ENCODE results near the gene PHYKPL. TPM values are rescaled to one million over a fixed set of nuclear protein-coding genes. Genes with fewer than 3 reads are reported as not detected.

PHYKPL gene
- total RNA-seq, 1 experiment from 2014 or later: 14.1 TPM

DNA sequence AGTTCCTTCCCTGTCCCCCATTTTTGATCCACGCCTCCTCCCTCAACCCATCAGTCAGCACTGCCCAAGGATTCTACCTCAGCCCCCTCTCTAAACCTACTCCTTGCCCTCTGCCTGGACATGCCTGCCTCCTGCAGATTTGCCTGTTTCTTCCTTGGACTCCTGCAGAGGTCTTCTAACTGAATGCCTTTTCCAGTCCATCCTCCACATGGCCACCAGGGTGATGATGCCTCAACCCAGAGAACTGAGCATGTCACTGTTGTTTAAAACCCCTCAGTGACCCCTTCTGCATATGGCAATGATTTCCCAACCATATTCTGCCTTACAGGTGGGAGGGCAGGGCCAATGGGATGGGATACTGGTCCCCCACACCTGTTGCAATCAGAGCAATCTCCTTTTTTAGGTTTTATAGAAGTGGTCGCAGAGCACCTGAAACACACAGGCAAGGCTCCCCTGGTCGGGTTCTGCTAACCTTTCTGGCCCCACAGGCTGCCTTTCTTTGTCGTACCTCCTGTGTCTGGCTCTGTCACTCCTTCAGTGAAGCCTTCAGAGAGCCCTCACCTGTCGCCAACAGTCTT is 9.3 kb downstream of the PHYKPL start:
- DNase-seq (ENCODE audit: low read depth): no peak

DNA sequence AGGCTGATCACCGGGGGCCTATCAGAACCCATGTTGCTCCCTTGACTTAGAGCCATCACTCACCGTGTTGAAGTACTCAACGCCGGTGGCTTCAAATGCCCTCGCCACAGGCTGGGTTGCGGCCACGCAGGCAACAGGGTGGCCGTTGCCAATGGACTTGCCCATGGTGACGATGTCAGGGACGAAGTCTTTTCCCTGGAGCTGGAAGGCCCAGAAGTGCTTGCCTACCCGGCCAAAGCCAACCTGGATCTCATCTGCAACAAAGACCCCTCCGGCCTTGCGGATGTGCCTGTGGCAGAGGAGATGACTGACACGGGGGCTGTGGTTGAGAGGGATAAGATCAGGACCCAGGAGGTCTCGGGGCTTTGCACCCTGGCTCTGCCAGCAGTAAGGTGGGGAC is 10.3 kb downstream of the PHYKPL start:
- no peak for DNase-seq (ENCODE audit: low read depth)

DNA sequence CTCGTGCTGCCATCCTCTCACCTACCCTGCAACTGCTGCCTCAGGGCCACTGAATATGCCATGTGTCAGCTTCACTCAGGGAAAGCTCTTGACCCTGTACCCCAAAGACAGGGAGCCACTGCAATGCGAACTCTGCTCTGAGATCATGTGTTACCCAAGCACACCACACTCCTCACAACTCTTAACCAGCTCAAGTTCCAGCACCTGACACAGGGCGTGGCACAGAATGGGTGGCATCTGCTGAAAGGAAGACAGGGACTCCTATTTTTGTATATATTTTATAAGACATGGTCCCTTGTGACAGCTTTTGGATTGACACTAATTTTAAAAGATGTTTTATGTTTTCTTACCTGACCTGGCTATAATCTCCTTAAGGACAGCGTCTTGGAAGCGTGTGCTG is 10.7 kb downstream of the PHYKPL start:
- DNase-seq (ENCODE audit: low read depth): no peak

DNA sequence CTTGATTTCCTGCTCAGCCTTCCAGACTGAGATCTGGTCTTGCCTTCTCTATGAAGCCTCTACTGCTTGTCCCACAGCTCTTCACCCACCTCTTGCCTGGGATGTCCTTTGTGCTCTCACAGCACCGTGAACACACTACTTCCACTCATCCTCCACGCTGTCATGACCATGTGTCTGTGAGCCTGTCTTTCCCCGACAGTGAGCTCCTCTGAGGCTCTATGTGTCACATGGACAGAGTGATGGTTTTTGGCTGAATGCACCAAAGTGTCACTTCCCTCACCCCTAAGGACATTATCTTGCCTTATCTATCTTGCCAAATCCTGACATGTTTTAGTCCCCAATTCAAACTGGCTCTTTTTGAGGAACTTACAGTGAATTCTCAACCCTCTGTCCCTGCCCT is 11.3 kb downstream of the PHYKPL start:
- DNase-seq (ENCODE audit: low read depth): no peak

DNA sequence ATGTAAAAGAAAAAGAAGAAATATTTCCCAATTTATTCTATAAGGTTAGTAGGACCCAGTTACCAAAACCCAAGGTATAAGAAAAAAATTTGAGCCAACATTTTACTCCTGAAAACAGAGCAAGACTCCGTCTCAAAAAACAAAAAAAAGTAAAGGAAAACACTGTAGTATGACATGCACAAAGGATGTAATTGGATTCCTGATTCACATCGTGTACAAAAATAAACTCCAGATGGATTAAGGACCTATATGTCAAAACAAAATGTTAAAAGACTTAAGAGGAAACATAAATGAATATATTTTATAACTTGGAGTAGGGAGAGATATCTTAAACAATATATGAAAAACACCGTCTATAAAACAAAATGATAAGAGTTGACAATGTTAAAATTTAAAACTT is 13.8 kb downstream of the PHYKPL start:
- no peak for DNase-seq (ENCODE audit: low read depth)

DNA sequence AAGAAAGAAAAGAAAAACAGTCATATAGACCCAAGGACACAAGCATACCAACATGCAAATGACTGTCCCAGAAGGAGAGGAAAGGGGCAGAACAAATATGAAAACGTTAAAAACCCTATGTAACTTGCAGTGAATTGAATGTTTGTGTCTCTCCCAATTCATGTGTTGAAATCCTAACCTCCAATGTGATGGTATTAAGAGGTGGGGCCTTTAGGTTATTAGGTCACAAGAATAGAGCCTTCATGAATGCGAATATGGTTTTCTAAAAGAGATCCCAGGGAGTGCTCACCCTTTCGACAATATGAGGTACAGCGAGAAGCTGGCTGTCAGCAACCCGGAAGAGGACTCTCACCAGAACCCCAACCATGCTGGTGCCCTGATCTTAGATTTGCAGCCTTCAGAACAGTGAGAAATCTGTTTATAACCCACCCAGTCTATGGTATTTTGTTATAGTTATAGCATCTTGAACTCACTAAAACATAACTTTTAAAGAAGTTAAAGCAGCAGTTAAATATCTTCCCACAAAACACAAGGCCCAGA is 14.3 kb downstream of the PHYKPL start:
- DNase-seq (ENCODE audit: low read depth): no peak

DNA sequence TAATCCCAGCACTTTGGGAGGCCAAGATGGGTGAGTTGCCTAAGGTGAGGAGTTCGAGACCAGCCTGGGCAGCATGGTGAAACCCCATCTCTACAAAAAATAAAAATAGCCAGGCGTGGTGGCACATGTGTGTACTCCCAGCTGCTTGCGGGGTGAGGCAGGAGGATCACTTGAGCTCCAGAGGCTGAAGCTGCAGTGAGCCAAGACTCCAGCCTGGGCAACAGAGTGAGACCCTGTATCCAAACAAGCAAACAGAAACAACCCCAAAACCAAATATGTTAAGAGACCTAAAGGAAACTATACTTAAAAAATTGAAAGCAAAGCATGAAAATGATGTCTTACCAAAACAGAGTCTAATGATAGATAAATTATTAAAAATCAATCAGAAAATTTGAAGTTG is 15.8 kb downstream of the PHYKPL start:
- DNase-seq (ENCODE audit: low read depth): no peak

DNA sequence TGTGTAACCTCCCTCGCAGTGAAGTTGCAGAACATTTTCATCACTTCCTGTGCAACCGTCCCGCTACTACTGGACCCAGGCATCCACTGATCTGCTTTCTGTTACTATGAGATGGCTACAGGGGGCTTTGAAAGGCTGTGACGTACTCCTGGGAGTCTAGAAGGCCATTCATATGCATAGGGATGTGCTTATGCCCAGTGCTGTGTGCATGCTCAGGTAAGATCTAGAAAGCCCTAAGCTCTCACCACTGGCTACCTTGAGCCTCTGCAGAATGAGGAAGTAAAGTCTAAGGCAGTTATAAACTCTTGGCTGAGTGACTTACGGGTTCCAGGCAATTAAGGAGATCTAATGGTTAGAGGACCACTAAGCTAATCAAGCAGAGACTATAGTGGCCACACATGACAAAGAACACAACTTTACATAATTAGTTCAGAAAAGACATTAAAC is 16.5 kb downstream of the PHYKPL start:
- DNase-seq (ENCODE audit: low read depth): no peak

DNA sequence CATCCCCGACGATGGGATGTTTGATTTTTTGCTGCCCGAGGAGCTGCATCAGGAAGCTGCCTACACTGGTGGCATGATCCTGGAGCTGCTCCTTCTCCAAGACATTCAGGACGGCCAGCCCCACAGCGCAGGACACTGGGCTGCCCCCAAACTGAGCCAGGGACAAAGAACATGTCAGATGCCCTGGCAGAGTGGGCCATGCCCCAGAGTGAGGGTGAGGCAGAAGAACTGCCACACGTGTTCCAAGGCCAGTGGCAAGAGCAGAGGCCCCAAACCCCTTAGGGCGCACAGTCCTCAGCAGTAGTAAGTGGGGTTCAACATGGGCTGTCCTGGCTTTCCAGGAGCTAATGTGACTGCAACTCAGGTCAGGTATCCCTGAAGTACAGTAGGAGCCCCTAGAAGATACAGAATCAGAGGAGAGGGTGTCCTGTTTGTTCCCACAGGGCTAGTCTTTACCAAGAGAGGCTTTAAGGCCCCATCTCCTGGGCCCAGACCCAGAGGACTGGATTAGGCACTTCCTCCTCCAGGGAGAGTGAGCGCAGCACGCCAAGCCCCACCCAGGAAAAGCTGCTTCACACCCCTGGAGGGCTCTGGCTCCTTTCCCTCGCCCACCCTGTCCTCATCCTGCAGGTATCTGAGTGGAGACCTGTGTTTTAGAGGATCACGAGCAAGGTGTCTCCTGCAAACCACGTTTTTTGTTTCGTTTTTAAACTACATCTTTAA is 17.2 kb downstream of the PHYKPL start:
- DNase-seq (ENCODE audit: low read depth): no peak

DNA sequence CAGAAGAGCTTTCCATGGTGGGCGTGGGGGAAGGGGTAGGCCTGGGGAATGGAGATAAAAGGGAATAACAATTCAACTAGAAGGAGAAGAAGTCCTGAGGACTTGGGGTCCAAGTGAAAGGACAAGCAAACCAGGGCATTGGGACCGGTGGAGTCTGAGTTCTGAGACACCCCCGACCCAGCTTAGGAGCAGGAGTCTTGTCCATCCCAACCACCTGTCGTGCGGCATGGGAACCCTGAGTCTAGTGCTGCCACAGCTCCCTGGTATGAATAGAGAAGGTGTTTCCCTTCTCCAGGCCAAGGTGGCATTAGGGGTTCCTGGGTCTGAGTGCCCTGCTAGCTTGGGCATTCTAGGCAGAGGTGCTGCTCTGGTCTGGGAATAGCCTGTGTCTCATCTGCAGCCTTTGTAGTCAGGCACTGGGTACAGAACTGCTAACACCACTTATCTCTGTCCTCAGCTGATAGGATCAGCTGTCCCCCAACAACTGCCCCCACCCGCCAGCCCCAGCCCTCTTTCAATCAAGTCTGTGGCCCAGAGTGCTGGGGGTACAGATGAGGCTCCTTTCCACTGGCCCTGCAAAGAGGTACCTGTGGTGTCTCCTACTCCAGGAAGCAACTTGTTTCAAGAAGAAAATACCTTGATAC is 18.3 kb downstream of the PHYKPL start:
- no peak for DNase-seq (ENCODE audit: low read depth)

DNA sequence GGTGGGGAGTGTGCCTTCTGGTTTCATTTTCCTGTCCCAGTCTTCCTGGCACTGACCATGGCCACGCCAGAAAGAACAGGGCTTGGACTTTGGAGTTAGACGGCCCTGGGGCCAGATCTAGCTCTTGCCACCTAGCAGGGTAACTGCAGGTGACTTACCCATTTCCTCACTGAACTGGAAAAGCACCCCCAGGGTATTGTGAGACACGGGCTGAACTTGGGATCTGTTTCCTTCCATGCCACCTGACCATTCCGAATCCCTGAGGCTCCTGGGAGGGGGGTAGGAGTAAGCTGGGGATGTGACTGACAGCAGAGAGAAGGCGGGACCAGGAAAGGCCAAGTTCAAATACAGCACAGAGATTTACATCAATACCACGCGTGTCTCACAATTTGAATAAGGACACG is 18.9 kb downstream of the PHYKPL start:
- DNase-seq (ENCODE audit: low read depth): no peak

DNA sequence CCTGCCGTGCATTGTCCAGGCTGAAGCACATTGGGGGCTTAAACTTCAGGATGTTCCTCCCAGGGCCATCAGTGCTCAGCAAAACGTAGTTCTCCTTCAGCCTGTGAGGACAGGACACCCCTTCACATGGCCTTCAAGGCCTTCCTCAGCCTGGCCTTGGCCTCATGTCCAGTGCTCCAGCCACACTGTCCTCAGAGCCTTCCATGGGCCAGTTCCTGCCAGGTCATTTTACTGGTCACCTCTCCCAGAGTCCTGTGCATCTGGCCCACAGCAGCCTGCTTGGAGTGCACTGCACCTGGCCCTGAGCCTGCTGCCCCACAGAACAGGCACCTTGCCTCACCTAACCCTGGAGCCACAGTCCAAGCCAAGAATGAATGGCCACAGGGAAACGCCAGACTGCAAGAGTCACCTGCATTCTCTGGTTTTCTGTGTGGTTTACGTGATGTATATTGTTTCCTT is 19.6 kb downstream of the PHYKPL start:
- DNase-seq (ENCODE audit: low read depth): no peak

DNA sequence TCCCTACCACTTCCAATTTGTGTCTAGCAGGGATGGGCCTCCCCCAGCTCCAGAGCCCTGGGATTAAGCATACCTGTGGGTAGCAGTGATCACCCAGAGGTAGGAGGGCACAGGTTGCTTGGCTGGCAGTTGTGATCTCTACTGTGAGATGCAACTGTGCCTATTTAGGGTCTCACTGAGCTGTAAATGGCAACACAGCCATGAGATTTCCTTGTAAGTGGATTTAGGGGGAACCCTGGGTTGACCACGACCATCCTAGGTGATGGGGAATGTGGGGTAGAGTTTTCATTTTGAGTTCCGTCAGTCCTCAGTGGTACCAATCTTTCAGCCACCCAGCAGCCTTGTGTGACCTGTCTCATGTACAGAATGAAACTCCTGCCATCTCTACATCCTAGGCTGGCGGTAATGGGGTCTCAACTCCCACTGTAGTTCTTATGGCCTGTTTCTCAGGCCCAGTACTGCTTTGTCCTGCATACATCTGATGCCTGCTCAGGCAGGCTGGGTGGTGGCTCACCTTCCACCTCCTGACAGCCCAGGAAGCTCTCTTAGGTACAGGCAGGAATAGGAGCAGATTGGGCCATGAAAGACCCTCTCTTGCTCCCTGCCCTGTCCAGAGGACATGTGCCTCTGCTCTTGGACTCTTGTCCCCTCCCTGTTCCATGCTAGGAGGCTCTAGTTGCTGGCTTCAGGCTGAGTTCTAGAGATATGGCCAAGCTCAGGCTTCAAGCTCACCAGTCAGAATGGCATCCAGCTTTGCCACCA is 20.2 kb downstream of the PHYKPL start:
- DNase-seq (ENCODE audit: low read depth): no peak

DNA sequence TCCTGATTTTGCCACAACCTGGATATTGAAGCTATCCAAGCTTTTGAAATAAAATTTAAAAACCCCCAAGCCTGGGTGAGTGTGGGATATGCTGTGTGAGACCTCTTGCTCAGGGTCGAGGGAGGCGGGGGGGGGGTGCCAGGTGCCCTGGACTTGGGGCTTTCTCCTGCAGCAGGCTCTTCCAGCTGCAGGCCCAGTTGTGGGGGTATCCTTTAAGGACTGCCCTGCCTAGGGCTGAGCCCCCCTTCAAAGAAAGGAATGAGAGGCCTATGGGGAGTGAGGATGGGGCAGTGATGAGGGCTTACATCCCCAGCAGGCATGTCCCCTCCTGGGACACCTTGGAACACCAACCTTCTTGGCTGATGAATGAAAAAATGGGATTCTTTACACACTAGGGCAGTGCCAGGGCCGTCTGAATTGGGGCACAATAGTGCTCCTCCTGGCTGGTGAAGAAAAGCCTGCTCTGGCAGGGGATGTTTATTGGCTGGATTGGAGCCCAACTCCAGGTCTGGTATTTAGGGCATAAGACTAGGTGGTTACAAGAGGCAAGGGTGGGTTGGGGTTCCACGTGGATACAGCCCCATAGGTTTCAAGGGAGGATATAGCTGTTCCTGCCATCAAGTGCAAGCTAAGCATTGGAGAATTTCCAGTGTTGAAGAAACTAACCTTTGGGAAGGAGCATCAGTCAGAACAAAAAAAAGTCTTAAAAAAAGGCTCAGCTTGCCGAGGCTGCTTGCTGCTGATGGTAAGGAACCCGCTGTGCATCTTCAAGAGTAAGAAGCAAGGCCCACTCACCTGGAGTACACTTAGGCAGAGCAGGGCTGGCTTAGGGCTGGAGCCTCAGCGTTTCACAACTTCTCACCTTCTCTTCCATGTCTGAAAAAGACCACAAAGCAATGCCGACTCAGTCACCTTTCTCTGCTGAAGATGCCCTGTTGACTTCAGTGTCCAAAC is 21.2 kb downstream of the PHYKPL start:
- DNase-seq (ENCODE audit: low read depth): no peak

DNA sequence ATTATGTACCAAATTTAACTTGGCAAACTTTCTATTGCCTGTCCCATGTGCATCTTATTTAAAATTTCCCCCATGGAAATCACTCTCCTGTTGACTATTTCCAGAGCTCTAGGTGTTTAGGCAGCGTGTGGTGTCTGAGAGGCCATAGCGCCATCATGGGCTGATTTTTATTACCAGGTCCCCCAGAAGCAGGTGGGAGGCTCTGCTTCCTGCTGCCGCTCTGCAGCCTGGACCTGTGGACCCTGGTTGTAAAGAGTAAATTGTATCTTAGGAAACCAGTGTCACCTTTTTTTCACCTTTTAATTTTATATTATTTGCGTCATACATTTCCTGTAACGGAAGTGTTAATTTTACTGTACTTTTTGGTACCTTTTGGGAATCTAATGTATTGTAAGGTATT is 21.9 kb downstream of the PHYKPL start:
- DNase-seq (ENCODE audit: low read depth): no peak

DNA sequence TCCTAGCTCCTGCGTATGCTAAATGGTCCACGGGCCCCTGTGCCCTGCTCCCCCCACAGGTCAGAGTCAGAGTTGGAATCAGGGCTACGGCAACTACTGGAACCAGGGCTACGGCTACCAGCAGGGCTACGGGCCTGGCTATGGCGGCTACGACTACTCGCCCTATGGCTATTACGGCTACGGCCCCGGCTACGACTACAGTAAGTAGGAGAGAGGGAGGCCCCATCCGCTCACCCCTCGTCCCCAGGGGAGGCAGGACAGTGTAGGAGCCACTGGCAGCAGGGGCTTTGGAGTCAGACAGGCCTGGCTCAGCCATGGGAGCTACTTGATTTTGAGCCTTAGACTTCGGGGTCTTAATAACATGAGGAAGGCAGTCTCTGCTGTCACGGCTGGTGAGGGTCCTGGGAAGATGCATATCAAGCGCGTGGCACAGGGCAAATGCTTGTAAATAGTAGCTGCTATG is 22.5 kb downstream of the PHYKPL start:
- no peak for DNase-seq (ENCODE audit: low read depth)

DNA sequence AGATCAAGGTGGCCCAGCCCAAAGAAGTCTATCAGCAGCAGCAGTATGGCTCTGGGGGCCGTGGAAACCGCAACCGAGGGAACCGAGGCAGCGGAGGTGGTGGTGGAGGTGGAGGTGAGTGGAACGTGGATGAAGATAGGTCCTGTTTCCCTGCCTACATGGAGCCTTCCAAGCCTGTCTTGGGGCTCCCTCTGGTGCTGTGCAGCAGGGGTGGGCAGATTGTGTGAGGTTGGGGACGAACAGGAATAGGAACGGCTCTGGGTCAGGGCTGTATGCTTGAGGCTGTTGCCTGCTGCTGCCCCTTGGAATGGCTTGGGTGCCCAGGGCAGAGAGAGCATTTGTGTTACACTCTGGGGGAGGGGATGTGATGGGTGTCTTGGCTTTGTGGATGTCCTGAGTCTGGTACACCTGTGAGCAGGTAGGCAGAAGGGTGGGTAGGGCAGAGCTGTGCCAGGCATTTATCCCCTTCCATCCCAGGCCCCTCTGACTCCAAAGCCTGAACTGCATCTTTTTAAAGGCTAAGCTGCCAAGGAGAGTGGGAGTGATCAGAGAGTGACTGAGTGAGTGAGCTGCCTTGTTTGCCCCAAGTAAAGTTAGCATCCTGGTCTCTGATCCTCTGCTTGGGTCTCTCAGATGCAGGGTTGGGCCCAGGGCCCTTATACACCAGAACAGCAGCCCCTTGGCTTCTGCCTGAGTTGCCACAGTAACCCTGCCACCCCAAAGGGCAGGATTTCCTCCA is 23.1 kb downstream of the PHYKPL start:
- DNase-seq (ENCODE audit: low read depth): no peak

DNA sequence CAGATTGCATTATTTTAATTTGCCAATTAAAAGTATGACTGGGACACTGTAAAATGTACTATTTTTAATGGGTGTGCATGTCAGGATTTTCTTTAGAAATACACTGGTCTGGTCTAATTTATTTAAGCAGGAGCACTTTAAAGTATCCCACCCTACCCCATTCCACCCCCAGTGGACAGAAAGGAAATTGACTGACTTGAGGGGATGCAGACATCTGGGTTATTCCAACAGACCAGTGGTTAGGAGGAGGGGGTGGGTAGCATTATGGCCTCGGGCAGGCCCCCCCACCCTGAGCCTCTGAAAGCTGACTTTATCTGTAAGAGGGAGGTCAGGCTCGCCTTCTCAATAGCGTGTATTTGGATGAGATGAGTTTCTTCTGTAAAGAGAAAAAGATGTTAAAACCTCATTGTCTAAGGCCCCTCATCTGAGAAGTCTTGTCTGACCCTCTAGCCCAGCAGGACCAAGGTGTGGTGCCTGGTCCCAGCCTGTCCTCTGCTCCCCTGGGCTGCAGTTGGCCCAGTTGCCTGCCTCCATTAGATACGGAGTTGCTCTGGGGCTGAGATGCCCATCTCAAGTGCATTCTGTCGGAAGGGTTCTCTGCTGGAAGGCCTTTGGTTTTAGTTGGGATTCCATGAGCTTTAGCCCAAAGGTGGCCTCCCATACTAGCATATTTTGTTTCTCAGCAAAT is 23.9 kb downstream of the PHYKPL start:
- no peak for DNase-seq (ENCODE audit: low read depth)

DNA sequence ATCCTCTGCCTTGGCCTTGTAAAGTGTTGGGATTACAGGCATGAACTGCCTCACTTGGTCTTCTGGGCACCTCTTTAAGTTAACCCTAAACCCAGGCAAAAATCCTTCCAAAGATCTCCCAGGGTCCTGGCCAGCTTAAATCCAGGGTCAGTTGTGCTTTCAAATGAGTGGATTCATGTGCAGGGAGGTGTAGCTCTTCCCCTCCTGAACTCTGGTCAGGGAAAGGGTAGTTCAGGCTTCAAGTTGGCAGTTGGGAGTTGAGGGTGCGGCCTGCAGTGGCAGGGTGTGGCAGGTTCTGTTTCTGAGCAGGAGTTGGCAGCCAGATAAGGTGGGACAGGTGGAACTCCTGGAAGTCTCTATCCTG is 24.7 kb downstream of the PHYKPL start:
- no peak for DNase-seq (ENCODE audit: low read depth)
